Panc1 (cell line): Measurements from ENCODE around the gene TMEM52.

Experiments used
- CTCF ChIP-seq: fragments of 450-650 bp; IDR thresholded peaks from 2 replicates; pipeline ENCODE4 v1.5.1; 2017; ENCODE audit warnings: mild to moderate bottlenecking
- POLR2AphosphoS5 ChIP-seq: IDR thresholded peaks from 2 replicates; pipeline ENCODE4 v1.6.1; 2012; ENCODE audit warnings: mild to moderate bottlenecking, low read depth, low read length, moderate library complexity
- SIN3A ChIP-seq: IDR thresholded peaks from 2 replicates; pipeline ENCODE4 v1.6.1; 2012; ENCODE audit warnings: low read depth, mild to moderate bottlenecking, low read length, moderate library complexity, borderline replicate concordance; ENCODE audit not compliant: insufficient read depth
- TF ChIP-seq, protein P1 (sequence below), 2 experiments: IDR thresholded peaks; 2 replicates each; pipeline ENCODE4 v1.6.1; 2011 to 2012; ENCODE audit warnings: low read depth in 2 of 2, control low read depth in 1 of 2, low read length in 1 of 2, mild to moderate bottlenecking in 1 of 2, moderate library complexity in 1 of 2; ENCODE audit not compliant: insufficient read depth in 1 of 2

- no peak for TF ChIP-seq CTCF
- TF ChIP-seq, protein P1, sequence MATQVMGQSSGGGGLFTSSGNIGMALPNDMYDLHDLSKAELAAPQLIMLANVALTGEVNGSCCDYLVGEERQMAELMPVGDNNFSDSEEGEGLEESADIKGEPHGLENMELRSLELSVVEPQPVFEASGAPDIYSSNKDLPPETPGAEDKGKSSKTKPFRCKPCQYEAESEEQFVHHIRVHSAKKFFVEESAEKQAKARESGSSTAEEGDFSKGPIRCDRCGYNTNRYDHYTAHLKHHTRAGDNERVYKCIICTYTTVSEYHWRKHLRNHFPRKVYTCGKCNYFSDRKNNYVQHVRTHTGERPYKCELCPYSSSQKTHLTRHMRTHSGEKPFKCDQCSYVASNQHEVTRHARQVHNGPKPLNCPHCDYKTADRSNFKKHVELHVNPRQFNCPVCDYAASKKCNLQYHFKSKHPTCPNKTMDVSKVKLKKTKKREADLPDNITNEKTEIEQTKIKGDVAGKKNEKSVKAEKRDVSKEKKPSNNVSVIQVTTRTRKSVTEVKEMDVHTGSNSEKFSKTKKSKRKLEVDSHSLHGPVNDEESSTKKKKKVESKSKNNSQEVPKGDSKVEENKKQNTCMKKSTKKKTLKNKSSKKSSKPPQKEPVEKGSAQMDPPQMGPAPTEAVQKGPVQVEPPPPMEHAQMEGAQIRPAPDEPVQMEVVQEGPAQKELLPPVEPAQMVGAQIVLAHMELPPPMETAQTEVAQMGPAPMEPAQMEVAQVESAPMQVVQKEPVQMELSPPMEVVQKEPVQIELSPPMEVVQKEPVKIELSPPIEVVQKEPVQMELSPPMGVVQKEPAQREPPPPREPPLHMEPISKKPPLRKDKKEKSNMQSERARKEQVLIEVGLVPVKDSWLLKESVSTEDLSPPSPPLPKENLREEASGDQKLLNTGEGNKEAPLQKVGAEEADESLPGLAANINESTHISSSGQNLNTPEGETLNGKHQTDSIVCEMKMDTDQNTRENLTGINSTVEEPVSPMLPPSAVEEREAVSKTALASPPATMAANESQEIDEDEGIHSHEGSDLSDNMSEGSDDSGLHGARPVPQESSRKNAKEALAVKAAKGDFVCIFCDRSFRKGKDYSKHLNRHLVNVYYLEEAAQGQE (IDR thresholded peaks at IDR 0.05; ENCODE audit: insufficient read depth in 1 of 2, low read depth in 2 of 2, low read length in 1 of 2), result no peak
- TF ChIP-seq POLR2AphosphoS5, result no peak
- no peak for TF ChIP-seq SIN3A
Observed at GRCh38 chr1:1875932-1876331, 43.1 kb downstream of the TMEM52 start.
